ENCODE data around the gene TCF12.

DNA sequence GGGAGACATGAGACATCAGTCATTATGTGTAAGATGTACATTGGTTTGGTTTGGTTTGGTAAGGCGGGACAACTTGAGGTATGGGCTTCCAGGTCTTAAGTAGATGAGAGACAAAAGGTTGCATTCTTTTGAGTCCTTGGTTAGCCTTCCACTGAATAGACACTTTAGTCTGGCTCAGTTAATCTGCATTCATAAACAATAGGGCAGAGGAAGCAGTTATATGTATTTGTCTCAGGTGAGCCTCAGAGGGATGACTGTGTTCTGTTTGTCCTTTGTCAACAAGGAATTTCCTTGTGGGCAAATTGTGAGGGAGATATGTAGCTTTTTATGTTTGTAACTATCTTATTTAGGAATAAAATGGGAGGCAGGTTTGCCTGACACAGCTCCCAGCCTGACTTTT, 50.4 kb downstream of the TCF12 start:
- TF ChIP-seq POLR2A (IDR thresholded peaks at IDR 0.05) = no peak
- TF ChIP-seq, protein P1, sequence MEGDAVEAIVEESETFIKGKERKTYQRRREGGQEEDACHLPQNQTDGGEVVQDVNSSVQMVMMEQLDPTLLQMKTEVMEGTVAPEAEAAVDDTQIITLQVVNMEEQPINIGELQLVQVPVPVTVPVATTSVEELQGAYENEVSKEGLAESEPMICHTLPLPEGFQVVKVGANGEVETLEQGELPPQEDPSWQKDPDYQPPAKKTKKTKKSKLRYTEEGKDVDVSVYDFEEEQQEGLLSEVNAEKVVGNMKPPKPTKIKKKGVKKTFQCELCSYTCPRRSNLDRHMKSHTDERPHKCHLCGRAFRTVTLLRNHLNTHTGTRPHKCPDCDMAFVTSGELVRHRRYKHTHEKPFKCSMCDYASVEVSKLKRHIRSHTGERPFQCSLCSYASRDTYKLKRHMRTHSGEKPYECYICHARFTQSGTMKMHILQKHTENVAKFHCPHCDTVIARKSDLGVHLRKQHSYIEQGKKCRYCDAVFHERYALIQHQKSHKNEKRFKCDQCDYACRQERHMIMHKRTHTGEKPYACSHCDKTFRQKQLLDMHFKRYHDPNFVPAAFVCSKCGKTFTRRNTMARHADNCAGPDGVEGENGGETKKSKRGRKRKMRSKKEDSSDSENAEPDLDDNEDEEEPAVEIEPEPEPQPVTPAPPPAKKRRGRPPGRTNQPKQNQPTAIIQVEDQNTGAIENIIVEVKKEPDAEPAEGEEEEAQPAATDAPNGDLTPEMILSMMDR (IDR thresholded peaks at IDR 0.05) = no peak
